BE2C (cell line): ENCODE results near the gene SECTM1.
A peak's percentile ranks its signal among the peaks of the same experiment; 100 is the strongest.

Source experiments
- DNase-seq: peaks from one replicate; pipeline ENCODE4 v3.0.0-alpha.2; 2020
- H3K27me3 ChIP-seq: fragments of 250-450 bp; sonication (Bioruptor Pico); 2 replicates; pipeline ENCODE4 v1.5.1; 2020; ENCODE audit warnings: mild to moderate bottlenecking
- H3K36me3 ChIP-seq: fragments of 250-450 bp; sonication (Bioruptor Pico); 2 replicates; pipeline ENCODE4 v1.5.1; 2020; ENCODE audit warnings: mild to moderate bottlenecking
- H3K4me1 ChIP-seq: fragments of 250-450 bp; sonication (Bioruptor Pico); 2 replicates; pipeline ENCODE4 v1.5.1; 2020
- H3K4me3 ChIP-seq: 2 replicates; pipeline ENCODE4 v1.5.1; 2011; ENCODE audit warnings: low read depth, low read length
- H3K9me3 ChIP-seq: fragments of 250-450 bp; sonication (Bioruptor Pico); 2 replicates; pipeline ENCODE4 v1.5.1; 2020
- TF ChIP-seq, protein P1 (sequence below): IDR thresholded peaks from 2 replicates; pipeline ENCODE4 v1.5.1; 2012; ENCODE audit warnings: mild to moderate bottlenecking, low read depth, low read length

Gene SECTM1

DNA sequence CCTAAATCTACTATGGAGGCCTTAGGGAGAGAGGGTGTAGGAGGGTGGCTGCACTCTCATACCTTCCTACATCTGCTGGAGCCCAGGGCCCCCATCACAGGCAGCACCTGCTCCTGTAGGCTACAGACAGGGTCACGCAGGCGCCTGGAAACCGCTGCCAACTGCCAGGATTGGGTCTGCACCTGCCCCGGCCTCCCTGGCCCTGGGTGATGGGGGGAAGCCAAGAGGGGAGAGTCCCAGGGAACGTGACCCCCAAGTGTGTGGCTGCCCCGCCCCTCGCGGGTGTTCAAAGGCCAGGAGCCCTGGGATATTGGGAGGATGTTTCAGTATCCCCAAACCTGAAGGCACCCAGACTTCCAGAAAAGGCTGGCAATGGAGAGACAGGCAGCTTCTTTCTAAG lies 19.9 kb upstream of the SECTM1 start:
- H3K9me3 ChIP-seq: no peaks in the 10 kb centered on the region
- H3K4me3 ChIP-seq: no peak overlapping the region
- H3K27me3 ChIP-seq: no peaks in the 10 kb centered on the region
- peaks cover 8% of the 10 kb centered on the region for H3K4me1 ChIP-seq
- TF ChIP-seq, protein P1, sequence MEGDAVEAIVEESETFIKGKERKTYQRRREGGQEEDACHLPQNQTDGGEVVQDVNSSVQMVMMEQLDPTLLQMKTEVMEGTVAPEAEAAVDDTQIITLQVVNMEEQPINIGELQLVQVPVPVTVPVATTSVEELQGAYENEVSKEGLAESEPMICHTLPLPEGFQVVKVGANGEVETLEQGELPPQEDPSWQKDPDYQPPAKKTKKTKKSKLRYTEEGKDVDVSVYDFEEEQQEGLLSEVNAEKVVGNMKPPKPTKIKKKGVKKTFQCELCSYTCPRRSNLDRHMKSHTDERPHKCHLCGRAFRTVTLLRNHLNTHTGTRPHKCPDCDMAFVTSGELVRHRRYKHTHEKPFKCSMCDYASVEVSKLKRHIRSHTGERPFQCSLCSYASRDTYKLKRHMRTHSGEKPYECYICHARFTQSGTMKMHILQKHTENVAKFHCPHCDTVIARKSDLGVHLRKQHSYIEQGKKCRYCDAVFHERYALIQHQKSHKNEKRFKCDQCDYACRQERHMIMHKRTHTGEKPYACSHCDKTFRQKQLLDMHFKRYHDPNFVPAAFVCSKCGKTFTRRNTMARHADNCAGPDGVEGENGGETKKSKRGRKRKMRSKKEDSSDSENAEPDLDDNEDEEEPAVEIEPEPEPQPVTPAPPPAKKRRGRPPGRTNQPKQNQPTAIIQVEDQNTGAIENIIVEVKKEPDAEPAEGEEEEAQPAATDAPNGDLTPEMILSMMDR: no peak
- DNase-seq: no peak
- no peaks in the 10 kb centered on the region for H3K36me3 ChIP-seq

DNA sequence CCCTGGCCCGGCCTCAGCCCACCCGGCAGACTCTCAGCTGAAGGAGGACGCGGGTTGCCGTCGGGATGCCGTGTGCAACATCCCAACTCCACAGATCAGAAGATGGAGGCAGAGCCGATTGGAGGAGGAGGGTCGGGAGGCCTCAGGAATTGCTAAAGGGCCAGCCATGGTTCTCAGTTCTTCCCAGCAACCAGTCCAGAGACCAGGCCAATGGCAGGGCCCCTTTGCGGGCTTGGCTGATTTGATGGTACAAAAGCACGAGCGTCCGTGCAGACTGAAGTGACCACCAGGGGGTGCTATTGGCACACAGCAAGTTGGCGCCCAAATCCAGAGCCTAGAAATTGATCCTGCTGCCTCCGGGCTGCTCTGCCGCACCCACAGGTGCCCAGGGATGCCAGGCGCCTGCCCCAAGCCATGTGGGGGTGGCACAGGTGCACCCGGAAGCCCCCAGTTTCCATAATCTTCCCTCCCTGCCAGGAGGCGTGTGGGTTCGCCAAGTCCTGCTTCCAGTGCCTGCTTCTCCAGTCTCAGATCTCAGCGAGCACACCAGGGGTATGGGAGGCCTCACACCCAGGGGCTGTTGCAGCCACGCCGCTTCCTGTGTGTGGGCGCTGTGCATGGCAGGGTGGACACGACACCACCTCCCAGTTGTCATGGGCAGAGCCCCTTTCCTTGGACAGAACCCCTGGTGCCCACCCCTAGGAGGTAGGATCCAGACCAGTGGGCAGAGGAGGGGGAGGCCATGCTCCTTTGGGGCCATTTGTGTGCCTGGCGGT lies 18.3 kb upstream of the SECTM1 start:
- H3K4me3 ChIP-seq: no peak overlapping the region
- TF ChIP-seq, protein P1: peak; percentile 97
- peak; percentile 92 for DNase-seq
- H3K27me3 ChIP-seq: no peaks in the 10 kb centered on the region
- H3K4me1 ChIP-seq: peaks cover 6% of the 10 kb centered on the region
- H3K36me3 ChIP-seq: no peaks in the 10 kb centered on the region
- H3K9me3 ChIP-seq: no peaks in the 10 kb centered on the region

- Histone ChIP-seq H3K9me3 (no peaks in the 10 kb centered on the region), H3K4me1 (peaks cover 6% of the 10 kb centered on the region), H3K27me3 (no peaks in the 10 kb centered on the region), H3K36me3 (no peaks in the 10 kb centered on the region), H3K4me3 (no peak overlapping the region)
- no peak for DNase-seq
- TF ChIP-seq, protein P1: no peak
These were observed 17.7 kb upstream of the SECTM1 start for GRCh38 chr17:82351254-82351712.

DNA sequence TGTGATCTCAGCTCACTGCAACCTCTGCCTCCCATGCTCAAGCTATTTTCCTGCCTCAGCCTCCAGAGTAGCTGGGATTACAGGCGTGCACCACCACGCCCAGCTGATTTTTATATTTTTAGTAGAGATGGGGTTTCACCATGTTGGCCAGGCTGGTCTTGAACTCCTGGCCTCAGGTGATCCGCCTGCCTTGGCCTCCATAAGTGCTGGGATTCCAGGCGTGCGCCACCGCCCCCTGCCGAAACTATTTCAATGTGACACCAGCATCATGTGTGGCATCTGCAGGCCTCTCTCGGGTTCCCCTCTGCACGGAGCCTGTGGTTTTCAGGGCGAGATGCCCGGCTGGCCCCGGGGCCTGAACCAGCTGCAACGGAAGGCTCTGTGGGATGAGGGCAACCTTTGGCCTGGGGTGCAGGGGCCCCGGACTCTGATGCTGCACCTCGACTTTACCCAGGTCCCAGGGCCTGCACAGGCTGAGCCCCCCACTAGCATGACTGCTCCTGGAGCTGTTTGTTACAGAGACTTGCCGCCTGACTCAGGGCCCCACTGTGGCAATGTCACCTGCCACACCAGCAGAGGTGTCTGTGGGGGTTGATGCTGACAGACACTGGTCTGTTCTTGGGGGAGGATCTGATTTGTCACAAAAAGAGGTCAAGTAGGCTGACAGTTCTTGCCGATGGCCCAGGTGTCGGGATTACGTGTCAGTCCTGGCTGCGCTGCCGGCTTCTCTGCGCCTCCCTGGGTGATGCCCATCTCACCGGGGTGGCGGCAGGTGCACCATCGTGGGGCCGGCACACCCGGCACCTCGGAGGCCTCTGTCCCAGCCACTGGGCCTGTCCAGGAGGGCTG lies 16.8 kb upstream of the SECTM1 start:
- TF ChIP-seq, protein P1: no peak
- H3K4me1 ChIP-seq: peaks cover 6% of the 10 kb centered on the region
- no peaks in the 10 kb centered on the region for H3K36me3 ChIP-seq
- peak; percentile 28 for DNase-seq
- H3K27me3 ChIP-seq: no peaks in the 10 kb centered on the region
- H3K4me3 ChIP-seq: no peak overlapping the region
- no peaks in the 10 kb centered on the region for H3K9me3 ChIP-seq

- H3K4me3 ChIP-seq: no peak overlapping the region
- H3K9me3 ChIP-seq: no peaks in the 10 kb centered on the region
- no peaks in the 10 kb centered on the region for H3K27me3 ChIP-seq
- TF ChIP-seq, protein P1: no peak
- H3K36me3 ChIP-seq: no peaks in the 10 kb centered on the region
- no peak for DNase-seq
- peaks cover 6% of the 10 kb centered on the region for H3K4me1 ChIP-seq
These were observed 15.7 kb upstream of the SECTM1 start for GRCh38 chr17:82349287-82349701.
